HepG2 (cell line): ENCODE measurements around the gene SLC50A1. TPM values are rescaled to one million over a fixed set of nuclear protein-coding genes. Genes with fewer than 3 reads are reported as not detected.

Experiments
- ATF2 ChIP-seq: sonication (generic); formaldehyde crosslinking; IDR thresholded peaks from 2 replicates; pipeline ENCODE4 v1.4.0; 2020; ENCODE audit warnings: missing genetic modification reagents
- BRD4 ChIP-seq: sonication (generic); formaldehyde crosslinking; IDR thresholded peaks from 2 replicates; pipeline ENCODE4 v1.4.0; 2020; ENCODE audit warnings: missing genetic modification reagents
- GATAD2A ChIP-seq: IDR thresholded peaks from 2 replicates; pipeline ENCODE4 v1.6.1; 2016
- GRHL1 ChIP-seq: sonication (generic); formaldehyde crosslinking; conservative IDR thresholded peaks from 2 replicates; pipeline ENCODE4 v1.8.0; 2022; ENCODE audit warnings: missing genetic modification reagents
- KLF15 ChIP-seq: sonication (generic); formaldehyde crosslinking; IDR thresholded peaks from 2 replicates; pipeline ENCODE4 v1.8.1; 2023; ENCODE audit warnings: borderline replicate concordance, mild to moderate bottlenecking, inconsistent platforms, missing genetic modification reagents, mixed read lengths
- POGK ChIP-seq: sonication (generic); formaldehyde crosslinking; conservative IDR thresholded peaks from 2 replicates; pipeline ENCODE4 v1.8.0; 2022; ENCODE audit warnings: mild to moderate bottlenecking, moderate library complexity, missing genetic modification reagents
- SNAPC4 ChIP-seq: sonication (generic); formaldehyde crosslinking; IDR thresholded peaks from 2 replicates; pipeline ENCODE4 v1.4.0; 2020; ENCODE audit warnings: mild to moderate bottlenecking, missing genetic modification reagents
- ZMAT5 ChIP-seq: sonication (generic); formaldehyde crosslinking; IDR thresholded peaks from 2 replicates; pipeline ENCODE4 v1.5.0; 2020; ENCODE audit warnings: mild to moderate bottlenecking, low read depth, missing genetic modification reagents, borderline replicate concordance
- ZNF180 ChIP-seq: sonication (generic); formaldehyde crosslinking; IDR thresholded peaks from 2 replicates; pipeline ENCODE4 v1.4.0; 2020; ENCODE audit warnings: low read depth, missing genetic modification reagents, borderline replicate concordance
- ZNF720 ChIP-seq: sonication (generic); formaldehyde crosslinking; IDR thresholded peaks from 2 replicates; pipeline ENCODE4 v1.4.0; 2020; ENCODE audit warnings: missing genetic modification reagents
- ZNF770 ChIP-seq: sonication (generic); formaldehyde crosslinking; IDR thresholded peaks from 2 replicates; pipeline ENCODE4 v1.5.0; 2020; ENCODE audit warnings: mild to moderate bottlenecking, missing genetic modification reagents
- ZNF788 ChIP-seq: sonication (generic); formaldehyde crosslinking; IDR thresholded peaks from 2 replicates; pipeline ENCODE4 v1.5.0; 2020; ENCODE audit warnings: mild to moderate bottlenecking, missing genetic modification reagents, borderline replicate concordance
- polyA plus RNA-seq, 8 experiments: library from polyadenylated mRNA; depleted of rRNA in 3 of 8; stranded (reverse) in 7 of 8; unstranded in 1 of 8; fragments of >200 nt; fragmentation: Illumina TruSeq in 4 of 8; extraction: Trizol in 4 of 8; gene quantifications; 2 replicates each; pipeline versions ENCODE4 v1.2.1 to v1.2.3, GENCODE V29; 2011 to 2016; ENCODE audit warnings: low read depth in 4 of 8, missing spikeins in 1 of 8, mixed read lengths in 1 of 8; ENCODE audit not compliant: insufficient read depth in 1 of 8
- total RNA-seq, 5 experiments: library from RNA; depleted of rRNA; stranded (reverse); fragments of >200 nt; fragmentation: Illumina TruSeq; extraction: Trizol; gene quantifications; 2 replicates each; pipeline ENCODE4 v1.2.3, GENCODE V29; 2016; ENCODE audit warnings: low read depth in 1 of 5

Gene SLC50A1
- total and polyA plus RNA-seq, 2 of the 13 experiments (the other 11 are each of a cell fraction or from before 2014, with no cell fraction given) = 22.5 to 46.8 TPM

- TF ChIP-seq SNAPC4 (CRISPR knock-in tag) = no peak
- TF ChIP-seq ZMAT5 (CRISPR knock-in tag) = no peak
- peak; percentile 39; the same call in 1 of the 2 replicates for TF ChIP-seq ZNF788 (CRISPR knock-in tag)
- no peak for TF ChIP-seq GRHL1 (CRISPR knock-in tag)
- no peak for TF ChIP-seq ZNF180
- no peak for TF ChIP-seq KLF15 (CRISPR knock-in tag)
- no peak for TF ChIP-seq BRD4
- peak; percentile 50; the same call in 1 of the 2 replicates for TF ChIP-seq ZNF770
- TF ChIP-seq POGK = no peak
- no peak for TF ChIP-seq ZNF720 (CRISPR knock-in tag)
- peak; percentile 61; the same call in 1 of the 2 replicates for TF ChIP-seq GATAD2A (CRISPR knock-in tag)
- TF ChIP-seq ATF2 = no peak
Observed at GRCh38 chr1:155167166-155168104, 31.8 kb downstream of the SLC50A1 start (continued).
